ENCODE results near the gene ZNF524. TPM values are rescaled to one million over a fixed set of nuclear protein-coding genes. Genes with fewer than 3 reads are reported as not detected.
A peak's percentile ranks its signal among the peaks of the same experiment; 100 is the strongest.

ZNF524 gene
- total and polyA plus RNA-seq, 12 donors = 0.93 to 83.7 (median 28.3) TPM

GRCh38 chr19:55648585-55649267 is 48.6 kb downstream of the ZNF524 start:
- peak overlapping the region in 4 of 5 donors; percentile 49 to 86 (median 77) for H3K27ac ChIP-seq
- WGBS, 4 donors = 18 to 30% (median 24%) methylated on average over 4 to 25 of the region's 25 CpGs
- H3K4me3 ChIP-seq = peak overlapping the region in 2 of 4 donors; percentile 85 to 95
- DNase-seq = peak in 2 of 7 donors; percentile 24 to 57
- intact Hi-C loops (cut with DNase I) = no loop called here
- peaks cover 22 to 30% of the 10 kb centered on the region in 2 donors for H3K4me1 ChIP-seq (replicated peaks in 1 of 2)
- TF ChIP-seq CTCF (IDR thresholded peaks at IDR 0.05) (no peak), POLR2A (IDR thresholded peaks at IDR 0.05) (no peak)
- peaks cover 0 to 22% of the 10 kb centered on the region in 2 donors for H3K36me3 ChIP-seq (replicated peaks in 1 of 2)
- no peaks in the 10 kb centered on the region for H3K27me3 ChIP-seq
- no peaks in the 10 kb centered on the region for H3K9me3 ChIP-seq (replicated peaks in 1 of 3)

GRCh38 chr19:55649268-55650125 is 49.4 kb downstream of the ZNF524 start:
- 77 to 86% (median 83%) methylated on average over 5 to 17 of the region's 17 CpGs for WGBS, 4 donors
- TF ChIP-seq CTCF (IDR thresholded peaks at IDR 0.05) (no peak), POLR2A (IDR thresholded peaks at IDR 0.05) (no peak)
- DNase-seq = no peak
- Histone ChIP-seq H3K4me1 (replicated peaks in 1 of 2) (peaks cover 17 to 23% of the 10 kb centered on the region in 2 donors), H3K9me3 (replicated peaks in 1 of 3) (no peaks in the 10 kb centered on the region), H3K36me3 (replicated peaks in 1 of 2) (peaks cover 0 to 22% of the 10 kb centered on the region in 2 donors), H3K4me3 (peak overlapping the region in 1 of 4 donors; percentile 85), H3K27me3 (no peaks in the 10 kb centered on the region), H3K27ac (peak overlapping the region in 3 of 5 donors; percentile 71 to 86 (median 83))
- intact Hi-C loops (cut with DNase I) = no loop called here

GRCh38 chr19:55650126-55650557 is 50.1 kb downstream of the ZNF524 start:
- Histone ChIP-seq H3K4me3 (no peak overlapping the region), H3K36me3 (replicated peaks in 1 of 2) (peaks cover 0 to 15% of the 10 kb centered on the region in 2 donors), H3K9me3 (replicated peaks in 1 of 3) (no peaks in the 10 kb centered on the region), H3K4me1 (replicated peaks in 1 of 2) (peaks cover 17 to 21% of the 10 kb centered on the region in 2 donors), H3K27me3 (no peaks in the 10 kb centered on the region), H3K27ac (no peak overlapping the region)
- 88 to 95% (median 91%) methylated on average over 4 of the region's 4 CpGs for WGBS, 4 donors
- DNase-seq = no peak
- TF ChIP-seq POLR2A (IDR thresholded peaks at IDR 0.05) (no peak), CTCF (IDR thresholded peaks at IDR 0.05) (no peak)
- intact Hi-C loops (cut with DNase I) = no loop called here

DNA sequence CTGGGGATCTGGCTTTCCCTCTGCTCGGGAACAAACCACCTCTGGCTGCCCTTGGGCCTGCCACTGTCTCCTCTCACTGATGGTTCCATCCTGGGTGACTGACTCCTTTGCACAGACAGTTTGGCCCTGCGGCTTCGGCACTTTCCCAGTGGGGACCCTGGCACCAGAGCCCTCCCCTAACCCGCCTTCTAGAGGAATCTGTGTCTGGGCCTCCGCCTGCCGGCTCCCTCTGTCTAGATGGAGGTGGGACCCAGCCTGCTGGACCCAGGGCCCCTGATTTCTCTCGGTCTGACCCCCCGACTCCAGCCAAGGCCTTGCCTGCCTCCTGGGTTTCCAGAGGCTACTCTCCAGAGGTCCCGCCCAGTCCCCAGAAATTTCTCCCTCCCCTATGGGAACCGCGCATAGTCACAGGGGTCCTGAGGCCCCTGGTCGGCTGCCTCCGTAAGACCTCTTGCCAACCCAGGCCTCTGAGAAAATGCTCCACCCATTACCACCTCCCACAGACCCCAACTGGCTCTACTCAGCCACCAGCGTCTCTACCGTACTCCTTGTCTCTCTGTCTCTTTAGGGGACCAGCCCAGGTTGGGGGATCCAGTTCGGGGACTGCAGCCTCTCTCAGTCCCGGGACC is 50.6 kb downstream of the ZNF524 start:
- peaks cover 19 to 24% of the 10 kb centered on the region in 2 donors for H3K4me1 ChIP-seq (replicated peaks in 1 of 2)
- intact Hi-C loops (cut with DNase I) = no loop called here
- H3K27me3 ChIP-seq = no peaks in the 10 kb centered on the region
- H3K9me3 ChIP-seq (replicated peaks in 1 of 3) = no peaks in the 10 kb centered on the region
- peak in 1 of 7 donors; percentile 27 for DNase-seq
- peaks cover 0 to 9% of the 10 kb centered on the region in 2 donors for H3K36me3 ChIP-seq (replicated peaks in 1 of 2)
- H3K27ac ChIP-seq = no peak overlapping the region
- 87 to 96% (median 93%) methylated on average over 12 to 17 of the region's 17 CpGs for WGBS, 4 donors
- TF ChIP-seq CTCF (IDR thresholded peaks at IDR 0.05) = no peak
- TF ChIP-seq POLR2A (IDR thresholded peaks at IDR 0.05) = no peak
- H3K4me3 ChIP-seq = no peak overlapping the region
